Loucy (cell line): ENCODE data around the gene HDLBP.

Experiments used
- H2AFZ ChIP-seq: fragments of 200-600 bp; sonication (generic); 2 replicates; pipeline ENCODE4 v1.6.0; 2016; ENCODE audit warnings: antibody characterized with exemption, mild to moderate bottlenecking, low read length, moderate library complexity
- H3F3A ChIP-seq: fragments of 200-600 bp; 2 replicates; pipeline ENCODE4 v1.6.0; 2016; ENCODE audit warnings: antibody characterized with exemption, low read depth, mild to moderate bottlenecking
- H3K27me3 ChIP-seq: fragments of 200-600 bp; sonication (generic); 2 replicates; pipeline ENCODE4 v1.6.1; 2014; ENCODE audit warnings: low read length, mild to moderate bottlenecking; ENCODE audit not compliant: insufficient read depth, poor library complexity, severe bottlenecking
- H3K36me3 ChIP-seq: fragments of 200-600 bp; sonication (generic); 2 replicates; pipeline ENCODE4 v1.6.1; 2016; ENCODE audit warnings: low read length; ENCODE audit not compliant: insufficient read depth
- H3K4me1 ChIP-seq: fragments of 200-600 bp; sonication (generic); 2 replicates; pipeline ENCODE4 v1.5.1; 2014; ENCODE audit warnings: low read length, mild to moderate bottlenecking; ENCODE audit not compliant: insufficient read depth, poor library complexity, severe bottlenecking
- H3K4me2 ChIP-seq: fragments of 200-600 bp; sonication (generic); 2 replicates; pipeline ENCODE4 v1.6.0; 2014; ENCODE audit warnings: antibody characterized with exemption, low read length, low read depth, mild to moderate bottlenecking; ENCODE audit not compliant: poor library complexity, severe bottlenecking
- H3K4me3 ChIP-seq: fragments of 200-600 bp; sonication (generic); 2 replicates; pipeline ENCODE4 v1.5.1; 2014; ENCODE audit warnings: low read length, mild to moderate bottlenecking, mixed read lengths; ENCODE audit not compliant: poor library complexity, severe bottlenecking
- H3K79me2 ChIP-seq: fragments of 200-600 bp; sonication (generic); 2 replicates; pipeline ENCODE4 v1.6.1; 2014; ENCODE audit warnings: low read length; ENCODE audit not compliant: insufficient read depth
- H3K9ac ChIP-seq: fragments of 200-600 bp; sonication (generic); 2 replicates; pipeline ENCODE4 v1.6.0; 2014; ENCODE audit warnings: mild to moderate bottlenecking, low read depth, low read length, moderate library complexity; ENCODE audit not compliant: poor library complexity, severe bottlenecking
- H3K9me2 ChIP-seq: fragments of 200-600 bp; sonication (generic); replicated peaks from 2 replicates; pipeline ENCODE4 v1.6.1; 2016; ENCODE audit warnings: low read depth, low read length, mixed read lengths
- H3K9me3 ChIP-seq: fragments of 200-600 bp; sonication (generic); 2 replicates; pipeline ENCODE4 v1.6.1; 2014; ENCODE audit warnings: mild to moderate bottlenecking, antibody characterized with exemption, low read length, low read depth; ENCODE audit not compliant: insufficient read depth
- H4K20me1 ChIP-seq: fragments of 200-600 bp; sonication (generic); 2 replicates; pipeline ENCODE4 v1.6.0; 2014; ENCODE audit warnings: antibody characterized with exemption, low read length, mild to moderate bottlenecking; ENCODE audit not compliant: insufficient read depth, poor library complexity, severe bottlenecking
- CTCF ChIP-seq: fragments of 200-600 bp; sonication (generic); conservative IDR thresholded peaks from 2 replicates; pipeline ENCODE4 v1.5.1; 2014; ENCODE audit warnings: mild to moderate bottlenecking, antibody characterized with exemption, low read length
- EZH2phosphoT487 ChIP-seq: fragments of 200-600 bp; IDR thresholded peaks from 2 replicates; pipeline ENCODE4 v1.6.1; 2018; ENCODE audit warnings: antibody characterized with exemption, mild to moderate bottlenecking, moderate library complexity, borderline replicate concordance

The HDLBP gene

GRCh38 chr2:241227594-241227993 is 87.9 kb downstream of the HDLBP start:
- Histone ChIP-seq H3K79me2 (no peaks in the 10 kb centered on the region), H3K4me1 (no peaks in the 10 kb centered on the region), H2AFZ (no peak overlapping the region), H3K36me3 (peaks cover 36% of the 10 kb centered on the region; the same call in 1 of the 2 replicates), H3K9me3 (no peaks in the 10 kb centered on the region), H3F3A (no peaks in the 10 kb centered on the region), H4K20me1 (no peaks in the 10 kb centered on the region), H3K4me3 (no peak overlapping the region), H3K27me3 (no peaks in the 10 kb centered on the region), H3K9ac (no peak overlapping the region), H3K9me2 (no peaks in the 10 kb centered on the region), H3K4me2 (no peak overlapping the region)
- TF ChIP-seq EZH2phosphoT487 (no peak), CTCF (no peak)

DNA sequence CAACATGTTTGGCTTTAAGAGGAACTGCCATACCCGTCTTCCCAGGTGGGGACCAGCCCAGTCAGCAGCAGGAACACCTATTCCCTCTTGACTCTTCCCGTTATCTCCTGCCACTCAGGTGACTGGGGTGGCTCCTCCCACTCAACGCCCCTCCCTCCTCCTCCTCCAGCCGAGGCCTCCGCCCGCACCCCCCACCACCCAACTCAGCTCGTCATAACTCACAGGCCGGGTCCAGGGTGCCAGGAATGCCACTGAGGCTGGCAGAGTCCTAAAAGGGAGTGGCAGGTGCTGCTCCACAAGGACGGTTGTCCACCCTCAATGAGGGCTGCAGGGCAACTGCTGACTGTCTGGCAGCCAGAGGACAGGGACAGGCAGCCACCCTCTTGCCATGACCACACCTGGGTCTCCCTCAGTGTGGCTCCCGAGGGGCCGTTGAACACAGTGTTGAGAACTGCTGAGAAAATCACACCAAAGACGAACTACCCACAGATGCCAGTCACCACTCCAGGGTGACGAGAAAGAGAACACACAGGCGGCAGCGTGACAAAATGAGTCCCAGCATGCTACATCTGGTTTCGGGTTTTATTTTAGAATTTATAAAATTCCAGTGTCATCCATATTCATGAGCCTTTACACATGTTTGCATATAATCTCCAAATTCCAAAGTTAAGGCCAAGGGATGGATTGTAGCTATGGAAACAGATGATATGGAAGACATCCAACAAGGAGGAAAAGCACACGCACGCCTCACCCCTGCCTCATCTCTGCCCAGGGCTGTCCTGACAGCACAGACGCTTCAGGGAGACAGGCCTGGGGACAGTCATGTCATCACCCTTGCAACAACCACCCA is 88.5 kb downstream of the HDLBP start:
- no peak overlapping the region for H3K4me2 ChIP-seq

GRCh38 chr2:241225983-241226382 is 89.5 kb downstream of the HDLBP start:
- Histone ChIP-seq H3K79me2 (no peaks in the 10 kb centered on the region), H4K20me1 (no peaks in the 10 kb centered on the region), H3K4me3 (no peak overlapping the region), H3K4me2 (no peak overlapping the region), H3F3A (no peaks in the 10 kb centered on the region), H2AFZ (no peak overlapping the region), H3K4me1 (no peaks in the 10 kb centered on the region), H3K36me3 (peaks cover 33% of the 10 kb centered on the region; the same call in 1 of the 2 replicates), H3K9me3 (no peaks in the 10 kb centered on the region), H3K9me2 (no peaks in the 10 kb centered on the region), H3K27me3 (no peaks in the 10 kb centered on the region), H3K9ac (no peak overlapping the region)
- TF ChIP-seq EZH2phosphoT487 = no peak

More for the DNA sequence above, 88.5 kb downstream of the HDLBP start:
- Histone ChIP-seq H3K9me3 (no peaks in the 10 kb centered on the region), H4K20me1 (no peaks in the 10 kb centered on the region), H3K9ac (no peak overlapping the region), H2AFZ (no peak overlapping the region), H3K79me2 (no peaks in the 10 kb centered on the region), H3K9me2 (no peaks in the 10 kb centered on the region), H3K36me3 (peaks cover 36% of the 10 kb centered on the region; the same call in 1 of the 2 replicates), H3K4me1 (no peaks in the 10 kb centered on the region), H3F3A (no peaks in the 10 kb centered on the region), H3K4me3 (no peak overlapping the region), H3K27me3 (no peaks in the 10 kb centered on the region)
- TF ChIP-seq CTCF = no peak
- TF ChIP-seq EZH2phosphoT487 = no peak
